Stromal cell of bone marrow (primary cell): ENCODE data around the gene CD22.

ENCODE experiments used
- DNase-seq: peaks from one replicate; pipeline ENCODE4 v3.0.0-alpha.2; 2012; ENCODE audit warnings: low read depth

CD22 gene

GRCh38 chr19:35388277-35389054 is 59.5 kb downstream of the CD22 start:
- DNase-seq: no peak

GRCh38 chr19:35389192-35389861 is 60.3 kb downstream of the CD22 start:
- no peak for DNase-seq

- no peak for DNase-seq
Measured at GRCh38 chr19:35392742-35393715, 64.0 kb downstream of the CD22 start.

- no peak for DNase-seq
Measured at GRCh38 chr19:35395382-35396199, 66.6 kb downstream of the CD22 start.

- no peak for DNase-seq
Measured at GRCh38 chr19:35396240-35396885, 67.4 kb downstream of the CD22 start.
